Glutamatergic neuron (in vitro differentiated cells): ENCODE data around the gene PRMT7. TPM values are rescaled to one million over a fixed set of nuclear protein-coding genes. Genes with fewer than 3 reads are reported as not detected.

Source experiments
- DNase-seq: peaks from one replicate; pipeline ENCODE4 v3.0.0; 2022
- H3K27ac Mint-ChIP-seq: one replicate; pipeline ENCODE4 v1.8.0; 2020; ENCODE audit warnings: mild to moderate bottlenecking, mixed read lengths, inconsistent platforms; ENCODE audit not compliant: unreplicated experiment
- H3K27me3 Mint-ChIP-seq: one replicate; pipeline ENCODE4 v1.8.0; 2020; ENCODE audit warnings: mild to moderate bottlenecking, moderate library complexity, mixed read lengths, inconsistent platforms; ENCODE audit not compliant: unreplicated experiment
- H3K36me3 Mint-ChIP-seq: one replicate; pipeline ENCODE4 v1.8.0; 2020; ENCODE audit warnings: mild to moderate bottlenecking, mixed read lengths, inconsistent platforms; ENCODE audit not compliant: unreplicated experiment
- H3K4me1 Mint-ChIP-seq: one replicate; pipeline ENCODE4 v1.8.0; 2020; ENCODE audit warnings: mild to moderate bottlenecking, low read depth, mixed read lengths, inconsistent platforms; ENCODE audit not compliant: unreplicated experiment
- H3K4me3 Mint-ChIP-seq: one replicate; pipeline ENCODE4 v1.8.0; 2020; ENCODE audit warnings: mild to moderate bottlenecking, mixed read lengths, inconsistent platforms; ENCODE audit not compliant: unreplicated experiment
- H3K9me3 Mint-ChIP-seq: one replicate; pipeline ENCODE4 v1.8.0; 2020; ENCODE audit warnings: mild to moderate bottlenecking, moderate library complexity, mixed read lengths, inconsistent platforms; ENCODE audit not compliant: unreplicated experiment
- CTCF ChIP-seq: fragments of 200-600 bp; sonication (generic); IDR thresholded peaks from one replicate; pipeline ENCODE4 v1.5.0; 2021; ENCODE audit not compliant: partially characterized antibody, unreplicated experiment
- total RNA-seq: library from RNA; stranded (reverse); fragmentation: NEBNext Ultra II Directional; extraction: Animal tissue kit (Norgen Biotek cat#: 25700); gene quantifications from one replicate; pipeline ENCODE4 v1.2.1, GENCODE V29; 2021; ENCODE audit not compliant: unreplicated experiment

The PRMT7 gene
- total RNA-seq, 1 donor from 2014 or later, result 62.7 TPM

GRCh38 chr16:68379472-68380347 is 68.9 kb downstream of the PRMT7 start:
- Mint-ChIP-seq H3K4me1 (peaks cover 33% of the 10 kb centered on the region), H3K9me3 (peaks cover 11% of the 10 kb centered on the region), H3K4me3 (peak overlapping the region; percentile 34), H3K36me3 (peaks cover 7% of the 10 kb centered on the region), H3K27ac (no peak overlapping the region), H3K27me3 (peaks cover 8% of the 10 kb centered on the region)
- no peak for TF ChIP-seq CTCF
- DNase-seq, result no peak

- H3K9me3 Mint-ChIP-seq, result peaks cover 9% of the 10 kb centered on the region
- no peak for TF ChIP-seq CTCF
- H3K27ac Mint-ChIP-seq, result no peak overlapping the region
- DNase-seq, result no peak
- no peak overlapping the region for H3K4me3 Mint-ChIP-seq
- H3K27me3 Mint-ChIP-seq, result peaks cover 3% of the 10 kb centered on the region
- peaks cover 7% of the 10 kb centered on the region for H3K36me3 Mint-ChIP-seq
- peaks cover 33% of the 10 kb centered on the region for H3K4me1 Mint-ChIP-seq
These were observed 69.5 kb downstream of the PRMT7 start for GRCh38 chr16:68380348-68380670.

- no peak overlapping the region for H3K27ac Mint-ChIP-seq
- H3K4me1 Mint-ChIP-seq, result peaks cover 35% of the 10 kb centered on the region
- H3K27me3 Mint-ChIP-seq, result peaks cover 3% of the 10 kb centered on the region
- TF ChIP-seq CTCF, result no peak
- H3K36me3 Mint-ChIP-seq, result peaks cover 7% of the 10 kb centered on the region
- no peak overlapping the region for H3K4me3 Mint-ChIP-seq
- H3K9me3 Mint-ChIP-seq, result peaks cover 10% of the 10 kb centered on the region
- no peak for DNase-seq
These were observed 70.0 kb downstream of the PRMT7 start for GRCh38 chr16:68380676-68381362.

- Mint-ChIP-seq H3K9me3 (peaks cover 10% of the 10 kb centered on the region), H3K27ac (no peak overlapping the region), H3K27me3 (peaks cover 3% of the 10 kb centered on the region), H3K4me3 (peak overlapping the region; percentile 30), H3K4me1 (peaks cover 35% of the 10 kb centered on the region), H3K36me3 (peaks cover 7% of the 10 kb centered on the region)
- no peak for TF ChIP-seq CTCF
- DNase-seq, result no peak
These were observed 70.5 kb downstream of the PRMT7 start for GRCh38 chr16:68381363-68381724.

- Mint-ChIP-seq H3K27ac (no peak overlapping the region), H3K27me3 (peaks cover 3% of the 10 kb centered on the region), H3K4me1 (peaks cover 35% of the 10 kb centered on the region), H3K4me3 (no peak overlapping the region), H3K9me3 (peaks cover 10% of the 10 kb centered on the region), H3K36me3 (peaks cover 7% of the 10 kb centered on the region)
- peak; percentile 62 for TF ChIP-seq CTCF
- DNase-seq, result no peak
These were observed 71.5 kb downstream of the PRMT7 start for GRCh38 chr16:68382296-68382718.
